HG03442 (cell line): ENCODE measurements around the gene SMTNL1.

ENCODE experiments used
- ATAC-seq: cut with Tn5 transposase; IDR thresholded peaks from one replicate; pipeline ENCODE4 v1.9.1; 2021; ENCODE audit warnings: mild to moderate bottlenecking, moderate library complexity; ENCODE audit not compliant: unreplicated experiment

Gene SMTNL1

DNA sequence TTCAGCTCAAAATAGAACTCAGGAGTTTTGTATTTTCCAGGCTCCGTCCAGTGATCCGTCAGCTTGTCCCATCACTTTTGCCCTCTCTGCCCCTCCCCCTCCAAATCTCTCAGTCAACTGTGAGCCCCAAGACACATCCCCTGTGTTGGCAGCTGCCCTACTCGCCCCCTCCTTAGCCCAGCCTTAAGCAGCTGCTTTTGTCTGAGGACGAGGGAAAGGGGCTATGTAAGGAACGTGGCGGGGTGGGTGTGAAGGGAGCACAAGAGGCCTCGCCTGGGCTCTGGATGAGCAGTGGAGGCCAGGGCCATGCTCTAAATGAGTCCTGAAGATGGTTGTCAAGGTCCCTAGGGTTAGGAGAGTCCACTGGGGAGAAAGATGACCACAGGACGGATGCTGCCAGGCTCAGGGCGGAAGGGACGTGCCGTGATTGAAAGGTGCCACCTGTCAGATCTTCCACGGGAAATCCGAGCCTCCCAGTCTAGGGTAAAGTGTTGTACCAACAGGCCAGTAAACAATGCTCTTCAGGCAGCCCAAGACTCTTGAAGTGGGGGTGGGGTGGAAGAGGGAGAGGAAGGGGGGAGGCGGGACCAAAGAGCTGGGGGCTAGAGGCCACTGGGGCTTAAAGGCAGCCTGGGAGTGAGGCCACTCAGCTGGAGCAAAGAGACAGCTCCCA is at the start of gene SMTNL1:
Gene SMTNL1, plus strand, starts transcription at position 649 of the 673 bp plus-strand sequence. CDS start 5,048 bp downstream, outside the sequence.
- ATAC-seq: no peak

DNA sequence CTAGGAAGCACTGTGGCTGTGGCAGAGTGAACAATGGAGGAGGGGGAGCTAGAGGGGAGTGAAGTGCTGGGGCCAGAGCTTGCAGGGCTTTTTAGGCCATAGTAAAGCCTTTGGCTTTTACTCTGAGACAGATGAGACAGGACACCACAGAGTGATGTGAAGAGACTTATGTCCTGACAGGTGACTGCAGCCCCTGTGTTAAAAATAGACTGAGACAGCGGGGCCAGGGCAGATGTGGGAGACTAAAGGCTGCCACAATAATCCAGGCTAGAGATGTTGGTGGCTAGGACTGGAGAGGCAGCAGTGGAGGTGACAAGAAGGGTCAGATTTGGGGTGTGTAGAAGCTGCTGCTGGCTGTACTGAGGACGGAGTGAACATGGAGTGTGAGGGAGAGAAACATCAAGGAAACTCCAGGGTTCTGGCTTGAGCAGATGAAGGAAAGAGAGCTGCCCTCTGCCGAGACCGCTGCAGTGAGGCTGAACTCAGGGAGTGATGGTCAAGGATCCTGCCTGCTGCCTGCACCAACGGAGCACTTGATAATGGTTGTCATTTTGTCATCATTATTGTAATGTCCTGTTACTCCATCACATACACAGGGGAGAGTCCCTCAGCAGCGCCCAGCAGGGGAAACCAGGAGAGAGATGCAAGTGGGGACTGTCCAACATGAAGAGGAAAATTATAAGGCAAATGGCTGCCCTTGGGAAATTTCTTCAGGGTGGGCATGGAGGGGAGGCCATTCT is 49.3 kb upstream of the SMTNL1 start:
- ATAC-seq: no peak

DNA sequence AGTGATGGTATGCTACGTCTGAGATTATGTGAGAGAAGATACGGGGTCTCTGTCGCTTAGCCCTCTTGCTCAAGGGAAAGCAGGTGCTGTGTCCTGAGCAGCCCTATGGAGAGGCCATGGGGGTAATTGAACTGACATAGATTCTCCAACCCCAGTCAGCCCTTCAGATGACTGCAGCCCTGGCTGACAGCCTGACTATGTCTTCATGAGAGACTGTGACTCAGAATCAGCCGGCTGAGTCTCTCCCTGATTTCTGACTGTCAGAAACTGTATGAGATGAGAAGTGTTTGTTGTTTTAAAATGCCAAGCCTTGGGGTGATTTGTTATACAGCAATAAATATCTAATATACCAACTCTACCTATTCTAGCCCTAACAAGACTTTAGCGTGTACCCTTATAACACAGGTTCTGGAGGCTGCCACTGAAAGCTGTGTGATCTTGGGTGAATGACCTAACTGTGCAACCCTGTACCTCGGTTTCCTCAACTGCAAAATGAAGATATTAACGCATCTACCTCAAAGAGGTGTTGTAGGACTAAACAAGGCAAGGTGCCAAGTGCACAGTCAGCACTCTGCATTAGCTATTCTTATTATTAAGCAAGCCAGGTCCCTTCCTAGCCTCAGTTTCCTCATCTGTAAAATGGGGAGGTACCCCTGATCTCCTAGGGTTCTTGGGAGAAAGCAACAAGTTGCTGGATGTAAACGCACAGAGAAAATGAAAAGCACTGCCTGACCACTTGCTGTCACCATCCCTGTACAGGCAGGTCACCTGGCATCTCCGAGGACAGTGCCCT is 46.7 kb upstream of the SMTNL1 start:
- ATAC-seq: no peak

DNA sequence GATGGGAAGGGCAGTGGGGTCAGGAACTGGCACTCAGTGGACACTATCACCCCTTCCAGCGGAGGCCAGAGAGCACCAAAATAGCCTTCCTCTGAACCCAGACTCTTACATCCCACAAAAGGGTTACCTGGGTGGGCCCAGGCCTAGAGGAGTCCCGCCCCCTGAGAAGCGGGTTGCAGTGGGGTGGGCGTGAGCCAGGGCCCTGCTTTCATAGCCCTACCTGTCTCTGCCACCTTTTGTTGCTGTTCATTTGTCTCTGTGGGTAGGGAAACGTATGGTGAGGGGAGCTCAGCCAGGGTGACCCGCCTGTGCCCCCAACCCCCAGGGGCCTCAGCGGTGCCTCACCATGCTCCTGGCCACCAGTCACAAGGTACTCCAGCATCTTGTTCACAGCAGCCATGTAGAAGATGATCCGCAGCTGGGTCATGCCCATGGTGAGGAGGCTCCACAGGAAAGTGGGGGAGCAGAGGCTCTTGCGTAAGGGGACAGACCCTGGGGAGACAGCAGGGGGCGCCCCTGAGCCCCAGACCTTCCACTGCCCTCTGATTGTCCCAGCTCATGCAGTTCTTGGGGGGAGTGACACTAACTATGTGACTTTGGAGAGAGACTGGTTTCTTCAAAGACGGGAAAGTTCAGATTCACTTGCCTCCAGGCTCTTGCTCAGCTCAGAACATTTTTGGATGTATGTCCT is 45.9 kb upstream of the SMTNL1 start:
- no peak for ATAC-seq

DNA sequence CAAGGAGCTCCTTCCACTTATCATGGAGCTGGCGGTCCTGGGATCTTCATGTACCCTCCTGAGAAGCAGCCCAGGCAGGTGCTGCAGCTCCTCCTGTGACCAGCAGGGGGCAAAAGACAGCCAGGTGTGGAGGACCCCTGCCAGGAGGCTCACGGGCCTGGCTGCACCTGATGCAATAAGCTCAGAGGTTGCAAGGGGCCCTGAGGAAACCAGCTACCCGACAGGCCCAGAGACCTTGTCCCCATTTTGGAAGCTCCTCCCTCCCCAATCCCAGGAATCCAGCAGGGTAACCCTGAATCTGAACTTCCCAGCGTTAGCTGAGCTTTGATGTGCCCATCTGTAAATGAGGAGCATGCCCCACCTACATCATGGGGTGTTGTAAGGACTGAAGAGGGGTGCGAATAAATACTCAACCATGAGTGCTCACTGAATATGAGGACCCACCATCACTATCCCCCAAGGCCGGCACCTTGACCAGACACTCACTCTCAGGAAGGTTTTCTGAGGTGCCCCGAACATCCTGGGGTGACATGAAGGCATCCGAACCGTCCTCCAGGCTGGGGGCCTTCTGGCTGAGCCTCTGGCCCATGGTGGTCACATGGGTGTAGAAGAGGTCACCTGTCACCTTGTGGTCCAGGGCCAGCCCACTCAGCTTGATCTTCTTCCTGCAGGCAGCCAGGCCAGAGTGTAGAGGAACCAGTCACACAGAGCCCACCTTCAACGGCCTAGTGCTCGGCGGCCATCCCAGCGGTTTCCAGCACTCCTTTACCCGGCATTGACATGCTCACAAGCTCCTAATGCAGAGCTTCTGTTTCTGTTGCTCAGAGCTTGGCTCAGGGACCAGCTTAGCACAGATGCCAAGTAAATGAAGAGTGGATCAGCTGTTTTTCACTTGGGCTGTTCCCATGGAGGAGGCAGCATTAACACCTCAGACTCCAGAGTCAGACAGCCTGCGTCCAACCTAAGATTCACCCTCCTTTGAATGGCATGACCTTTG is 43.6 kb upstream of the SMTNL1 start:
- ATAC-seq: peak; percentile 72

GRCh38 chr11:57496109-57496820 is 41.1 kb upstream of the SMTNL1 start:
- ATAC-seq: no peak

DNA sequence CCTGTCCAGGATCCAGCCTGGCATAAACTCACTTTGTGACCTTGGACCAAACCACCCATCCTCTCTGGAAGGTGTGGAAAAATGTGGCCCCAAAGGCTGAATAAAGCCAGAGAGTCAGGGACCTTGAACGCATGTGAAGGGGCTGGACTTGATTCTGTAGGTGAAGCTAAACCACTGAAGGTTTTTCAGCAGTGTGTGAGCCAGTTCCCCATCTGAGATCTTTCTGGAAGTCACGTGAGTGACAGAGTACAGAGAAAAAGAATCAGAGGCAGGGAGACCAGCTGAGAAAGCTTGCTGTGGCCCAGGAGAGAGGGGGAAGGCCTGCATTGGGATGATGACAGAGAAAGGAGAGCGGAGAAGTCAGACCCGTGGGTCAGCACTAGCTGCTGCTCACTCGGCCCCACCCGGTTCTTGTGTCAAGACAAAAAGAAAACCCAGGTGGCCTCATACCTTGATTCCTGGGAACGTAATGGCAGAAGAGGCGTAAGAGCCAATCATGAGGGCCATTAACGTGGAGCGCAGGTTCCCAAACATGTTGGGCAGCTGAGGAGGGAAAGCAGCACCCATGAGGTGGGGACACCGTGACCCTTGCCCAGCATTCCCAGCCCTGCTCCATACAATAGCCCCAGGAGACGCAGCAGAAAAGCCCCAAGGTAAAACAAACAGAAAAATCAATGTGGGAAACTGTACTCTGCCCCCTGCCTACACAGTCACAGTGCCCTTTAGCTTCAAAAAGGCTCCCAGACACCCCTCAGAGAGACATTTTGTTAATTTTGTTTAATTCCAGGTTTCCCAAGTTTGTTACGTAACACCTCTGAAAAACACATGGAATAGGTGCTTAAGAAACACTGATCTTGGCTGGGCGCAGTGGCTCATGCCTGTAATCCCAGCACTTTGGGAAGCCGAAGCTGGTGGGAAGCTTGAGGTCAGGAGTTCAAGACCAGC is 39.8 kb upstream of the SMTNL1 start:
- ATAC-seq: no peak

GRCh38 chr11:57498540-57498939 is 38.9 kb upstream of the SMTNL1 start:
- ATAC-seq: no peak

DNA sequence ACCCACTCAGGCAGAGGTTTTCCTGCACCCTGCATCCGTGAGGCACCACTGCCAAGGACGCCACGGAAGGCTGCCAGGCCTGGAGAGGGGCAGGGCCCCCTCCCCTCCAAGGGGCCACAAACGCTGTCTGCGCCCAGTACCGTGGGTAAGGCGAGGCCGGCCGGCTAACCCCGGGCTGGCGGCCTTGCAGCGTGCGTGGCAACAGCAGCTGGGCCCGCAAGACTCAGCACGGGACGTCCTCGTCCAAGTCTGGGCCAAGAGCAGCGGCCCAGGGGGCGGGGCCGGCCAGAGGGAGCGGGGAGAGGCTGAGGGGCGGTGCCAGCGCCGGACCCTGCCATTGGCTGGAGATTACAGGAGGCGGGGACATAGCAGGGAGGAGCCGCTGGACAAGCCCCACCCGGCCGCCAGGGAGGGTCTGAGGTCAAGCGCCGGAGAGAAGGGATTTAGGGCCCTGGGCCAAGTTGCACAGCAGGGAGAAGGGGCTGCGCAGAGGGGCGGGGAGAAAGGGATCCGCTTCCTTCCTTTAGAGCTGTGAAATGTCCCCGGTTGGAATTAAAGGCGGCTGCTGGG is 37.9 kb upstream of the SMTNL1 start:
- peak; percentile 99 for ATAC-seq

GRCh38 chr11:57499983-57500461 is 37.4 kb upstream of the SMTNL1 start:
- ATAC-seq: peak; percentile 11

DNA sequence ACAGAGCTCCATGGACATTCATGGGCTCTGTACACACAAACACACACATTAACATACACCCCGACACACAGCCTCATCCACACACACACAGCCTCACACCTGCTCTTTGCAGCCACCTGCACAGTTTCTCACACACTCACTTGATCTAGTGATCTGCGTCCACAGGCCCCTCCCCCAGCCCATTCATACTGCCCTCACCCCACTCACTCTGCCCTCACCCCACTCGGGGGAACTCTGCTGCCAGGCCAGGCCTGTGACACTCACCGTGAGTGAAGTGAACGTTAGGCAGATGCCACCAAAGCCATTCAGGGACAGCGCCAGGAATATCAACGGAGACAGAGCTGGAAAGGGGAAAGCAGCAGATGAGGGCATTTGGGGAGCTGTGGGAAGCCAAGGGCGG is 36.9 kb upstream of the SMTNL1 start:
- no peak for ATAC-seq

DNA sequence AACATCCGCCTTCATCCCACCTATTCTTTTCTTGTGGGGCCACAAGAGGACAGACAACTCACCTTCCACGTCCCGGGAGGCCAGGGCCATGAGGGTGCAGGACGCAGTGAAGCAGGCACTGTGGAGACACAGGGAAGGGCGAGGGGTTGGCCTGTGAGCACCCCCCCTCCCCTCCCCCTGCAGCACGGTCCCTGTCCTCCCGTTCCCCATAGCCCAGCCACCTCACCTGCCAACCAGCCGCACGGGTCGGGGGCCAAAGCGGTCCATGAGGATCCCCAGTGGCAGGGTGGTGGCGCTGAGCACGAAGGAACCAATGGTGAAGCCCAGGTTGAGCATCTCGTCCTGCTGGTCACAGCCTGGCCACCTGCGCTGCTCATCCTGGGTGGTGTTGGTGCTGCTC is 36.5 kb upstream of the SMTNL1 start:
- ATAC-seq: no peak

DNA sequence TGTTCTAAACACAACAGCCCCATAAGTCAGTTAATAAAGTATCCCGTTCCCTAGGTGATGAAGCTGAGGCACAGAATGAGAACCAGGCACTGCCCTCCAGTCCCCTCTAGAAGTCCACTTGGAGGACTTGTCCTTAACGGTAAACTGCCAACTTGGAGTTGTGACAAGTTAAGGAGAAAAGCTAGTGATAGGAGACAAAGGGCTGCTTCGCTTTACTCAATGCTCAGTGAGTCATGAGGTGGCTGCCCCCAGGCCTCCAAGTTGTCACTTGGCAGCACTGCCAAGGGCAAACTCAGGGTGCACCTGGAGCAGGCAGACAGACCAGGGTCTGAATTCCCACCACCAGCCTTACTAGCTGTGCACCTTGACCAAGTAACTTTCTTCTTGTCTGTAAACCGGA is 35.4 kb upstream of the SMTNL1 start:
- ATAC-seq: no peak

DNA sequence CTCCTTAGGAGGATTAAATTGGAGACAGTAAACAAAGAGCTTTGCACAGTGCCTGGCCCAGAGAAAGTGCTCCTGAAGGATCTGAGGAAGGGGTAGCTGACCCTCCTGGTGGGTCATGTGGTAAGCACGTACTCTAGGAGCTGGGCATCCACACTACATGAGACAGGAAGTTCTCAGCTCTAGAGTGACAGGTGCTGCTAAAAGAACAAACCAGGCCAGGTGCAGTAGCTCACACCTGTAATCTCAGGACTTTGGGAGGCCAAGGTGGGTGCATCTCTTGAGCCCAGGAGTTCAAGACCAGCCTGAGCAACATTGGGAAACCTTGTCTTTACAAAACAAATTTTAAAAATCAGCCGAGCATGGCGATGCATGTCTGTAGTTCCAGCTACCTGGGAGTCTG is 35.0 kb upstream of the SMTNL1 start:
- no peak for ATAC-seq

- ATAC-seq: no peak
Observed at GRCh38 chr11:57502870-57503269, 34.5 kb upstream of the SMTNL1 start.

- ATAC-seq: no peak
Observed at GRCh38 chr11:57504511-57504910, 32.9 kb upstream of the SMTNL1 start.

- ATAC-seq: no peak
Observed at GRCh38 chr11:57506522-57506921, 30.9 kb upstream of the SMTNL1 start.
